Inferior parietal cortex (tissue), 1 donor: ENCODE results near the gene SLC30A4.
A peak's percentile ranks its signal among the peaks of the same experiment; 100 is the strongest.
"Not testable (repeated sequence)": the region's sequence is repeated elsewhere in the genome, so short reads cannot be mapped to it uniquely, and the experiment has no call there.

ENCODE experiments used
- DNase-seq: peaks from one replicate; pipeline ENCODE4 v3.0.0-alpha.2; 2016; ENCODE audit errors: extremely low spot score

SLC30A4 gene

GRCh38 chr15:45510758-45511280 is 11.7 kb downstream of the SLC30A4 start:
- DNase-seq, result no peak

- not testable (repeated sequence) for DNase-seq
These were observed 15.4 kb downstream of the SLC30A4 start for GRCh38 chr15:45507143-45507542.

- DNase-seq, result no peak
These were observed 23.1 kb downstream of the SLC30A4 start for GRCh38 chr15:45499426-45499825.

GRCh38 chr15:45498701-45499100 is 23.9 kb downstream of the SLC30A4 start:
- no peak for DNase-seq

GRCh38 chr15:45497261-45497660 is 25.3 kb downstream of the SLC30A4 start:
- DNase-seq, result no peak

- no peak for DNase-seq
These were observed 25.9 kb downstream of the SLC30A4 start for GRCh38 chr15:45496658-45497057.

- DNase-seq, result no peak
These were observed 27.0 kb downstream of the SLC30A4 start for GRCh38 chr15:45495588-45495987.

GRCh38 chr15:45489690-45490238 is 32.8 kb downstream of the SLC30A4 start:
- no peak for DNase-seq

- peak; percentile 42 for DNase-seq
These were observed 36.2 kb downstream of the SLC30A4 start for GRCh38 chr15:45486317-45486716.

- no peak for DNase-seq
These were observed 41.4 kb downstream of the SLC30A4 start for GRCh38 chr15:45481135-45481534.

- DNase-seq, result no peak
These were observed 46.1 kb downstream of the SLC30A4 start for GRCh38 chr15:45476410-45476809.

- DNase-seq, result no peak
These were observed 47.8 kb downstream of the SLC30A4 start for GRCh38 chr15:45474799-45475198.

GRCh38 chr15:45473068-45473467 is 49.5 kb downstream of the SLC30A4 start:
- DNase-seq, result no peak

GRCh38 chr15:45471151-45471550 is 51.4 kb downstream of the SLC30A4 start:
- DNase-seq, result no peak

- no peak for DNase-seq
These were observed 53.1 kb downstream of the SLC30A4 start for GRCh38 chr15:45469441-45469840.

GRCh38 chr15:45469027-45469426 is 53.5 kb downstream of the SLC30A4 start:
- DNase-seq, result no peak

GRCh38 chr15:45468294-45468693 is 54.3 kb downstream of the SLC30A4 start:
- peak; percentile 17 for DNase-seq

- DNase-seq, result peak; percentile 95
These were observed 63.7 kb downstream of the SLC30A4 start for GRCh38 chr15:45458746-45459403.

- DNase-seq, result peak; percentile 99
These were observed 64.7 kb downstream of the SLC30A4 start for GRCh38 chr15:45457641-45458539.

- DNase-seq, result no peak
These were observed 65.3 kb downstream of the SLC30A4 start for GRCh38 chr15:45457220-45457619.

- no peak for DNase-seq
These were observed 66.1 kb downstream of the SLC30A4 start for GRCh38 chr15:45456212-45457106.
